ENCODE data around the gene ANTKMT.

GRCh38 chr16:692356-693108 lies 28.4 kb upstream of the ANTKMT start:
- no peak for TF ChIP-seq CTCF (IDR thresholded peaks at IDR 0.05; ENCODE audit: insufficient read depth, low read length, poor library complexity, severe bottlenecking)
- no peak for TF ChIP-seq EZH2phosphoT487 (conservative IDR thresholded peaks at IDR 0.05; ENCODE audit: low read length)

Measured in SU-DHL-6 (cell line).